ENCODE data around the gene ANXA11. TPM values are rescaled to one million over a fixed set of nuclear protein-coding genes. Genes with fewer than 3 reads are reported as not detected.

The ANXA11 gene
- total RNA-seq, 1 donor from 2014 or later = 306 TPM

DNA sequence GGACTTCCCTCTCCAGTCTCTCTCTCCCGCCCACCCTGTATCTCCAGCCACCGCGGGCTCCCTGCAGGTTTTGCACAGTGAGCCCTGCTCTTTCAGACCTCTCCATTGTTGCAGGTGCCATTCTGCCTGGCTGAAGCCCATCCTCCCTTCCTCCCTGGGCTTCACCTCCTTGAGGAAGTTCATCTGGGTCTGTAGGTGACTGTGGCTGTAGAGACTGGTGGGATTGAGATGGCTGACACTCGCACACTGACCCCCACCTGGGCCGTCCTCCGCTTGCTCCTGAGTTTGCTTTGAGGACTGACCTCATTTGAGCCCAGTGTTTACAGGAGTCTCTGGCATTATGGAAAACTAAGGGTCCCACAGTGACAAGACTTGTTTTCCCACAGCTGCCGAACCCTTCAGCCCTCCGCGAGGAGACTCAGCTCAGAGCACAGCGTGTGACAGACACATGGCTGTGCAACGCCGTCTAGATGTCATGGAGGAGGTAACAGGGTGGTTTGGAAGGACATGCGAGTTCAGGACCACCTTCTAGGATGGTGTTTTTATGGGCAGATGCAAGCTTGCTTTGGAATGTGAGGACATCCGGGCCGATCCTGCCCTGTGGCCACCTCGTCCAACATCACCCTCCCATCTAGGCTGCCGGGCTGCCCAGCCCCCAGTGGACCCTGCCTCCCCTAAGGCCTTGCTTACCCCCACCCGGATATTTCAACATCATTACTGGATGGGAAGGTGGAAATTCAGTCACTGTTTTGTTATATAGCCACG, 63.5 kb downstream of the ANXA11 start:
- DNase-seq (no peak), ATAC-seq (no peak)
- peaks cover 5% of the 10 kb centered on the region for H3K27me3 ChIP-seq (ENCODE audit: low read depth)
- no peak overlapping the region for H3K27ac ChIP-seq
- peaks cover 18% of the 10 kb centered on the region for H3K4me1 ChIP-seq
- H3K36me3 ChIP-seq = no peaks in the 10 kb centered on the region
- H3K9me3 ChIP-seq = no peaks in the 10 kb centered on the region
- no peak overlapping the region for H3K4me3 ChIP-seq
- intact Hi-C loops (cut with DNase I) = loop anchor here (10.0 kb wide), 1 partner anchor 63 kb away; the partner anchor contains the start of gene ANXA11
- TF ChIP-seq, protein P1, sequence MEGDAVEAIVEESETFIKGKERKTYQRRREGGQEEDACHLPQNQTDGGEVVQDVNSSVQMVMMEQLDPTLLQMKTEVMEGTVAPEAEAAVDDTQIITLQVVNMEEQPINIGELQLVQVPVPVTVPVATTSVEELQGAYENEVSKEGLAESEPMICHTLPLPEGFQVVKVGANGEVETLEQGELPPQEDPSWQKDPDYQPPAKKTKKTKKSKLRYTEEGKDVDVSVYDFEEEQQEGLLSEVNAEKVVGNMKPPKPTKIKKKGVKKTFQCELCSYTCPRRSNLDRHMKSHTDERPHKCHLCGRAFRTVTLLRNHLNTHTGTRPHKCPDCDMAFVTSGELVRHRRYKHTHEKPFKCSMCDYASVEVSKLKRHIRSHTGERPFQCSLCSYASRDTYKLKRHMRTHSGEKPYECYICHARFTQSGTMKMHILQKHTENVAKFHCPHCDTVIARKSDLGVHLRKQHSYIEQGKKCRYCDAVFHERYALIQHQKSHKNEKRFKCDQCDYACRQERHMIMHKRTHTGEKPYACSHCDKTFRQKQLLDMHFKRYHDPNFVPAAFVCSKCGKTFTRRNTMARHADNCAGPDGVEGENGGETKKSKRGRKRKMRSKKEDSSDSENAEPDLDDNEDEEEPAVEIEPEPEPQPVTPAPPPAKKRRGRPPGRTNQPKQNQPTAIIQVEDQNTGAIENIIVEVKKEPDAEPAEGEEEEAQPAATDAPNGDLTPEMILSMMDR (IDR thresholded peaks at IDR 0.05) = no peak

GRCh38 chr10:80140251-80140650, 65.1 kb downstream of the ANXA11 start:
- TF ChIP-seq, protein P1 (IDR thresholded peaks at IDR 0.05) = no peak
- Histone ChIP-seq H3K4me1 (peaks cover 26% of the 10 kb centered on the region), H3K9me3 (no peaks in the 10 kb centered on the region), H3K27ac (no peak overlapping the region), H3K4me3 (no peak overlapping the region), H3K27me3 (ENCODE audit: low read depth) (peaks cover 14% of the 10 kb centered on the region), H3K36me3 (no peaks in the 10 kb centered on the region)
- intact Hi-C loops (cut with DNase I) = loop anchor here (10.0 kb wide), 1 partner anchor 65 kb away; the partner anchor contains the start of gene ANXA11
- ATAC-seq = no peak
- no peak for DNase-seq

DNA sequence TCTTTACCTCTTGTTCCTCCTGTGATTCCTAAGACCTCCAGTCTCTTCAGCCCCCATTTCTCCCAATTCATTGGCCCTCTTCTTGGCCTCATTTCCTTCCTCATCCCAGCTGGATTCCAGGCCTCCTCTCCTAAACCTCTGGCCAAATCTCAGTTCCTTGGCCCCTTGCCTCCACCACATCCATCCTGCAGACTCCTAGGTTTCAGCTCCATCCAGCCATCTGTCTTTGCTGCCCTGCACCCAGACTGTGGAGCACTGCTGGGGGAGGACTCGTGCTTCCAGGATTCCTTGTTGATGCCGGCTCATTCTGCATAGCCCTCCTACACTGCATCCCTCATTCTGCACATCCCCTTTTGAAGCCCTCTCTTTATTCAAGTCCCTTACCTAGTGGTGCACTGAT, 66.1 kb downstream of the ANXA11 start:
- intact Hi-C loops (cut with DNase I) = no loop called here

GRCh38 chr10:80137920-80138319, 67.4 kb downstream of the ANXA11 start:
- Histone ChIP-seq H3K4me1 (peaks cover 16% of the 10 kb centered on the region), H3K9me3 (no peaks in the 10 kb centered on the region), H3K27ac (peak overlapping the region; percentile 73), H3K27me3 (ENCODE audit: low read depth) (peaks cover 22% of the 10 kb centered on the region), H3K36me3 (no peaks in the 10 kb centered on the region), H3K4me3 (no peak overlapping the region)
- TF ChIP-seq, protein P1 (IDR thresholded peaks at IDR 0.05) = no peak
- intact Hi-C loops (cut with DNase I) = no loop called here
- DNase-seq (no peak), ATAC-seq (no peak)

More for the DNA sequence above, 66.1 kb downstream of the ANXA11 start:
- Histone ChIP-seq H3K4me3 (no peak overlapping the region), H3K36me3 (no peaks in the 10 kb centered on the region), H3K27ac (no peak overlapping the region), H3K27me3 (ENCODE audit: low read depth) (peaks cover 14% of the 10 kb centered on the region), H3K9me3 (no peaks in the 10 kb centered on the region), H3K4me1 (peaks cover 16% of the 10 kb centered on the region)
- no peak for ATAC-seq
- TF ChIP-seq, protein P1 (IDR thresholded peaks at IDR 0.05) = no peak
- DNase-seq = no peak

DNA sequence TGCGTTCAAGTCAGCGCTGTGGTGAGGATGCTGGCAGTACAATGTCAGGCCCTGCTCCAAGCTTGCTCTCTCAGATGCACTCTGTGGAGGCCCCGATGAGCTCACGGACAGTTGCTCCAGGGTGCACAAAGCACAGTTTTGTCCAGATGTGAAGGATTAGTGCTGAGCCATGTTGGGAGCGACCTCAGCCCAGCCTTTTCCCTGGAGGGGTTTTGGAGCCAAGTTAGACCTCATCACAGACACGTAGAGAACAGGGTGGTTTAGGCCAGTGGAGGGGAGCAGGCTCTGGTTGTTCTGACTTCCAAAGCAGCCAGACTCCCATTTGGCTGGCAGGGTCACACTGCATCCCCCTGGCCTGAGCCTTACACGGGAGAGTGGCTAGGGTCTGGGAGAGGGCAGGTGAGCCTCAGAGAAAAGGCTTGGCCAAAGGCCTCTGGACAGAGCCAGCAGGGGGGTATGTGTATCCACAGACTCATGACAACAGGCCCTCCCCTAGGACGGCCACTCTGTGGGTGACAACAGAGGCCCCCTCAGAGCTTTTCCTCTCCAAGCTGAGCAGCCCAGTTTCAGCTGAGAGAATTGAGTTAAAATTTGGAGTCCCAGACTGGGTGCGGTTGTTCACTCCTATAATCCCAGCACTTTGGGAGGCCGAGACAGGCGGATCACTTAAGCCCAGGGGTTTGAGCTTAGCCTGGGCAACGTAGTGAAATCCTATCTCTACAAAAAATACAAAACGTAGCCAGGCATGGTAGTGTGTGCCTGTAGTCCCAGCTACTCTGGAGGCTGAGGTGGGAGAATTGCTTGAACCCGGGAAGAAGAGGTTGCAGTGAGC, 68.1 kb downstream of the ANXA11 start:
- TF ChIP-seq, protein P1 (IDR thresholded peaks at IDR 0.05) = no peak
- Histone ChIP-seq H3K4me3 (no peak overlapping the region), H3K27ac (peak overlapping the region; percentile 73), H3K36me3 (no peaks in the 10 kb centered on the region), H3K27me3 (ENCODE audit: low read depth) (peaks cover 22% of the 10 kb centered on the region), H3K9me3 (no peaks in the 10 kb centered on the region), H3K4me1 (peaks cover 23% of the 10 kb centered on the region)
- DNase-seq (no peak), ATAC-seq (peak in 1 of 2 donors; percentile 13)
- intact Hi-C loops (cut with DNase I) = no loop called here
